ENCODE results near the gene MYL3. TPM values are rescaled to one million over a fixed set of nuclear protein-coding genes. Genes with fewer than 3 reads are reported as not detected.
A peak's percentile ranks its signal among the peaks of the same experiment; 100 is the strongest.

MYL3 gene
- total and polyA plus RNA-seq, 2 of the 4 experiments (the other 2 are of a cell fraction): 0.09 TPM; not detected in 1

DNA sequence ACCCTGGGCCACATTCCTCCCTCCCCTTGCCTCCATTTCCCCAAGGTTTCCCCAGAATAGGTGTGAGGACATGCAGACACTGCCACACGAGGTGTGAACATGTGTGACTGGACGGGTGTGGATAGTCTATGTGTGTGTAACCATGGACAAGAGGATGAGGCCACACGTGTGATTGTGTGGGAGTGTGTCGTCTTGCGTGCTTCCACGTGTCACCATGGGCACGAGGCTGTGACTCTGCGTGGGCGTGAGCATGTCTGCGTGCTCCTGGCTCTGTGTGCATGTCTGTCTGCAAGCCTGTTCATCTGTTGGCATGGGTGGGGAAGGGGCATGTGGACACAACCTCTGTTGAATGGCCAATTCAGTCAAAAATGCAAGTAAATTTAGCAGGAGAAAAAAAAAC is 6.2 kb upstream of the MYL3 start:
- H3K56ac ChIP-seq (ENCODE audit: extremely low read depth, insufficient read depth, low read length): no peak overlapping the region
- H3K4me2 ChIP-seq (ENCODE audit: low read depth, low read length): no peak overlapping the region
- DNase-seq (no peak), ATAC-seq (ENCODE audit: low read depth) (no peak)
- no peaks in the 10 kb centered on the region for H3K9me1 ChIP-seq (ENCODE audit: insufficient read depth, low read length)
- 76% methylated on average over 4 of the region's 10 CpGs; no CpG with 5 or more reads in 1 of the 2 experiments for WGBS, 2 experiments (ENCODE audit: extremely low coverage in 2 of 2, insufficient read length in 1 of 2)
- H3K79me1 ChIP-seq (ENCODE audit: low read depth in 1 of 2, low read length in 2 of 2): no peaks in the 10 kb centered on the region
- ChIA-PET POLR2A (ENCODE audit: unreplicated experiment) (no interaction called here), CTCF (no interaction called here)
- no peak overlapping the region for H3K14ac ChIP-seq (replicated peaks; ENCODE audit: low read depth, low read length)
- no peak overlapping the region for H3K4me3 ChIP-seq (ENCODE audit: insufficient read depth, low read depth, low read length)
- no peak overlapping the region for H4K5ac ChIP-seq (ENCODE audit: low read depth, low read length)
- no peak overlapping the region for H2BK15ac ChIP-seq (ENCODE audit: low read depth, low read length)
- H3K9ac ChIP-seq (ENCODE audit: low read depth, low read length): no peak overlapping the region
- H3K18ac ChIP-seq (ENCODE audit: low read depth, low read length): no peak overlapping the region
- H2AK9ac ChIP-seq (replicated peaks; ENCODE audit: low read depth, low read length, poor library complexity): no peak overlapping the region
- no peak overlapping the region for H2BK20ac ChIP-seq (ENCODE audit: low read depth, low read length)
- no peak overlapping the region for H3K4ac ChIP-seq (ENCODE audit: low read depth, low read length)
- H3K23ac ChIP-seq (ENCODE audit: low read depth, low read length): no peak overlapping the region
- H4K8ac ChIP-seq (ENCODE audit: low read depth in 2 of 2, low read length in 2 of 2): no peak overlapping the region
- BruUV-seq (replicated peaks): no TSS peak
- no peak overlapping the region for H3K27ac ChIP-seq (ENCODE audit: insufficient read depth, low read length)
- no peaks in the 10 kb centered on the region for H4K20me1 ChIP-seq (ENCODE audit: insufficient read depth, low read length)
- H2BK120ac ChIP-seq (ENCODE audit: low read depth, low read length): no peak overlapping the region
- H4K91ac ChIP-seq (ENCODE audit: insufficient read depth, low read depth, low read length): no peak overlapping the region
- H3K9me3 ChIP-seq (ENCODE audit: control insufficient read depth, insufficient read depth, low read length): no peaks in the 10 kb centered on the region
- no peaks in the 10 kb centered on the region; the same call in 1 of the 2 replicates for H3K4me1 ChIP-seq (ENCODE audit: control insufficient read depth, insufficient read depth, low read length)
- no peaks in the 10 kb centered on the region for H3K36me3 ChIP-seq (ENCODE audit: control insufficient read depth, insufficient read depth, low read length)
- peak overlapping the region; percentile 49 for H2AFZ ChIP-seq (replicated peaks; ENCODE audit: low read length, poor library complexity)
- TF ChIP-seq MAZ (IDR thresholded peaks at IDR 0.05; ENCODE audit: borderline replicate concordance, low read depth, low read length): no peak
- no peak for TF ChIP-seq MAFK (IDR thresholded peaks at IDR 0.05; ENCODE audit: low read depth, low read length)
- TF ChIP-seq NFE2L2 (IDR thresholded peaks at IDR 0.05; ENCODE audit: low read depth, low read length): no peak
- no peak for TF ChIP-seq RAD21 (IDR thresholded peaks at IDR 0.05; ENCODE audit: low read length)
- TF ChIP-seq SMC3 (IDR thresholded peaks at IDR 0.05; ENCODE audit: low read depth, low read length): no peak
- TF ChIP-seq MXI1 (IDR thresholded peaks at IDR 0.05; ENCODE audit: borderline replicate concordance, low read depth, low read length): no peak
- TF ChIP-seq CHD1 (IDR thresholded peaks at IDR 0.05; ENCODE audit: low read depth, low read length): no peak
- TF ChIP-seq, protein P1, sequence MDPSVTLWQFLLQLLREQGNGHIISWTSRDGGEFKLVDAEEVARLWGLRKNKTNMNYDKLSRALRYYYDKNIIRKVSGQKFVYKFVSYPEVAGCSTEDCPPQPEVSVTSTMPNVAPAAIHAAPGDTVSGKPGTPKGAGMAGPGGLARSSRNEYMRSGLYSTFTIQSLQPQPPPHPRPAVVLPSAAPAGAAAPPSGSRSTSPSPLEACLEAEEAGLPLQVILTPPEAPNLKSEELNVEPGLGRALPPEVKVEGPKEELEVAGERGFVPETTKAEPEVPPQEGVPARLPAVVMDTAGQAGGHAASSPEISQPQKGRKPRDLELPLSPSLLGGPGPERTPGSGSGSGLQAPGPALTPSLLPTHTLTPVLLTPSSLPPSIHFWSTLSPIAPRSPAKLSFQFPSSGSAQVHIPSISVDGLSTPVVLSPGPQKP (IDR thresholded peaks at IDR 0.05; ENCODE audit: borderline replicate concordance, low read depth, low read length): no peak
- no peak for TF ChIP-seq POLR2A (IDR thresholded peaks at IDR 0.05; ENCODE audit: low read depth, low read length)
- no peak for TF ChIP-seq FOS (IDR thresholded peaks at IDR 0.05; ENCODE audit: low read depth, low read length)
- TF ChIP-seq USF2 (IDR thresholded peaks at IDR 0.05; ENCODE audit: low read depth, low read length): no peak
- TF ChIP-seq BHLHE40 (IDR thresholded peaks at IDR 0.05; ENCODE audit: low read depth, low read length): no peak
- no peak for TF ChIP-seq RFX5 (IDR thresholded peaks at IDR 0.05; ENCODE audit: low read depth, low read length)
- TF ChIP-seq CEBPB (IDR thresholded peaks at IDR 0.05; ENCODE audit: low read depth, low read length): no peak
- H2BK5ac ChIP-seq (ENCODE audit: low read depth, low read length, poor library complexity, severe bottlenecking): no peak overlapping the region
- no peak overlapping the region for H2AK5ac ChIP-seq (ENCODE audit: low read depth, low read length)
- intact Hi-C loops (cut with micrococcal nuclease): loop anchor here (5.0 kb wide), 1 partner anchor 503 kb away; no protein-coding TSS in a partner anchor
- peaks cover 54% of the 10 kb centered on the region for H3K27me3 ChIP-seq (ENCODE audit: control insufficient read depth, insufficient read depth, low read length)
- in situ Hi-C loops (cut with MboI; ENCODE audit: low sequenced_read_pairs): no loop called here
- dilution Hi-C loops (cut with HindIII; ENCODE audit: low sequenced_read_pairs, unreplicated experiment): no loop called here
